WI38 (cell line): ENCODE results near the gene CDSN.
"Not testable (repeated sequence)": the region's sequence is repeated elsewhere in the genome, so short reads cannot be mapped to it uniquely, and the experiment has no call there.

Source experiments
- H3K4me3 ChIP-seq: 2 replicates; pipeline ENCODE4 v1.5.1; 2011; ENCODE audit warnings: low read depth, mild to moderate bottlenecking, control low read depth, low read length
- TF ChIP-seq, protein P1 (sequence below): IDR thresholded peaks from 2 replicates; pipeline ENCODE4 v1.5.1; 2012; ENCODE audit warnings: low read depth, mild to moderate bottlenecking, control low read depth, low read length

Gene CDSN

DNA sequence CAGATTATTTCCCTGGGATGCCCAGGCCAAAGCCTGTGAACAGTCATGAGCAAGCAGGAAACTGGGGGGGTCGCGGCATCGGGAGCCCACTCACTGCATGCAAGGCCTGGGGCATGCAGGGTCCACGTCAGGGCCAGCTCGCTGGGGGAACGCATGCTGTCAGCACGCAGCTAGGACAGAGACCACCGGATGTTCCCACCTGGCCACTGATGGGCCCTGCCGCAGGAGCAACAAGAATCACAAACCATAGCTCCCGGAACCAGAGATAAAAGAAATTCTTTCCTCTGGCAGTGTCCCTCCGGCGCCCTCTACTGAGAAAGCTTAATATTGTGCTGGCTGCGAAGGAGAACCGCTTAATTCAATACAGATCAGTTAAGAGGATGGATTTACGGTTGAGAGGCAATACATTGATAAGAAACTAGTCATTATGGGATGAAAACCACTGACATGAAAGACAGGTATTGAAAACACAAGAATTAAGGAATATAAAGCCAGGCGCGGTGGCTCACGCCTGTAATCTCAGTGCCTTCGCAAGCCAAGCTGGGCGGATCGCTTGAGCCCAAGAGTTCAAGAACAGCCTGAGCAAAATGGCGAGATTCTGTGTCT lies 40.5 kb downstream of the CDSN start:
- no peak overlapping the region for H3K4me3 ChIP-seq
- TF ChIP-seq, protein P1, sequence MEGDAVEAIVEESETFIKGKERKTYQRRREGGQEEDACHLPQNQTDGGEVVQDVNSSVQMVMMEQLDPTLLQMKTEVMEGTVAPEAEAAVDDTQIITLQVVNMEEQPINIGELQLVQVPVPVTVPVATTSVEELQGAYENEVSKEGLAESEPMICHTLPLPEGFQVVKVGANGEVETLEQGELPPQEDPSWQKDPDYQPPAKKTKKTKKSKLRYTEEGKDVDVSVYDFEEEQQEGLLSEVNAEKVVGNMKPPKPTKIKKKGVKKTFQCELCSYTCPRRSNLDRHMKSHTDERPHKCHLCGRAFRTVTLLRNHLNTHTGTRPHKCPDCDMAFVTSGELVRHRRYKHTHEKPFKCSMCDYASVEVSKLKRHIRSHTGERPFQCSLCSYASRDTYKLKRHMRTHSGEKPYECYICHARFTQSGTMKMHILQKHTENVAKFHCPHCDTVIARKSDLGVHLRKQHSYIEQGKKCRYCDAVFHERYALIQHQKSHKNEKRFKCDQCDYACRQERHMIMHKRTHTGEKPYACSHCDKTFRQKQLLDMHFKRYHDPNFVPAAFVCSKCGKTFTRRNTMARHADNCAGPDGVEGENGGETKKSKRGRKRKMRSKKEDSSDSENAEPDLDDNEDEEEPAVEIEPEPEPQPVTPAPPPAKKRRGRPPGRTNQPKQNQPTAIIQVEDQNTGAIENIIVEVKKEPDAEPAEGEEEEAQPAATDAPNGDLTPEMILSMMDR: peak; percentile 85

DNA sequence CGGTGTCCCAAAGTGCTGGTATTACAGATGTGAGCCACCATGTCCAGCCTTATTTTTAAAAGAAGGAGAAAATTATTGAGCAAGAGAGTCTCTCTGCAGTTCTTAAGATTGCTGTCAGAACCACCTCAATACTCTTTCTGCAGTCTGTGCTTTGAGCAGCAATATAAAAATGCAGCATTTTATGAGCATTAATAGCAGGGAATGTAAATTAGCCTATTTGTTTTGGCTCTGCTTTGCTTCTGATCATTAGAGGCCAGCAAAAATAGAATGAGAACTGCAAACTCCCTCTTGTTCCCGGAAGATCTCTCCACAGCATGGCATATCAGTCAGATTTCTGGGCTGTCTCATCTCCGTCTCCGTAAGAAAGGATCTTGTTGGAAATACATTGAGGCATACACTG lies 43.6 kb downstream of the CDSN start:
- TF ChIP-seq, protein P1: no peak
- H3K4me3 ChIP-seq: no peak overlapping the region

DNA sequence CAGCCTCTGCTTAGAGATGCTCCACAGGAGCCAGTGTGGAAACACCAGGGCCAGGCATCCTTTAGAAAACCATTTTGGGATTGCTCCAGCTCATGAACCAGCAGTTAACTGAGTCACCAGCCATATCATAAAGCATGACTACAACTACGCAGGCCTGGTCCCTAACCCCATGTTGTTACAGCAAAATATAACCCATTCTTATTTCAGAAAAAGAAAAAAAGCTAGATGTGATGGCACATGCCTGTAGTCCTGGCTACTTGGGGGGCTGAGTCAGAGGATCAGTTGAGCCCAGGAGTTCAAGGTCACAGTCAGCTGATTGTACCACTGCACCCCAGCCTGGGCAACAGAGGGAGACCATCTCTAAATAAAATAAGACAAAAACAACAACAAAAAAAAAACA lies 44.7 kb downstream of the CDSN start:
- TF ChIP-seq, protein P1: no peak

DNA sequence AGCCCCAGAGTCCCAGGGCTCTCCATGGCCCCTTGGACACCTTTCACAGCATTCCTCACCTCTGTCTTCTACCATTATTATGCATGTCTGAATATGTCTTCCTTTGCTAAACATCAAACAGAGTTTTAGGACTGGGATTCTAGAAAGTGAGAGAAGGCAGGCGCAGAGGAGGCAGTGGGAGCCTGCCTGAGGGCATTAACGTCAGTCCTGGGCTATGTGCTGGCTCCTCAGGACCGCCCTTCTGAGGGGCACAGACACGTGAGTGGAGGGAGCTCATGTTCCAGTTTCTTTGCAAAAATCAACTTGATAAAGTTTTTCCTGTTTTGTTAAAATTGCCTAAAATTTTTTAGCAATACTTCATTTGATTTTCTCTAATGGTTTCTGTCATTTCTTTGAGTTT lies 45.8 kb downstream of the CDSN start:
- TF ChIP-seq, protein P1: no peak
- H3K4me3 ChIP-seq: no peak overlapping the region

More for the DNA sequence above, 44.7 kb downstream of the CDSN start:
- no peak overlapping the region for H3K4me3 ChIP-seq

DNA sequence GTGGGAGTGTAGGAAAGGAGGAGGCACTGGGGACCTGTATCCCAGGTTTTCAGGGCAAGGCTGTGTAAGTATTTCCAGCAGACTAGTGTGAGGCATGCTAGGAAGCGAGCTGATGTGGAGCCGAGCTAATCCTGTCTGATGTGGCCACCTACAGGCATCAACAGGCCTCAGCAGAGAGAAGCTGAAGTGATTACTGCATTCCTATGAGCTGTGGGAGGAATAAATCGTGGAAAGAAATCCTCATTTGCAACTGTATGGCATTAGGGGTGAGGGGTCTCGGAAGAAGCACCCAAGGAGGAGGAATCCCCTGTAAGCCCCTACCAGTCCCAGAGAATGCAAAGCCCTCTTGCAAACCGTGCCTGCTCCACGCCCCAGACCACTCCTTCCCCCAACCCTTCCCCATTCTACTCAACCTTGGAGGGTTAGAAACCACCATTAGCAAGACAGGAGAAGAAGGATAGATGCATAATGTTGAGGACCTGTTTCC lies 49.5 kb downstream of the CDSN start:
- no peak overlapping the region for H3K4me3 ChIP-seq
- TF ChIP-seq, protein P1: peak; percentile 69

DNA sequence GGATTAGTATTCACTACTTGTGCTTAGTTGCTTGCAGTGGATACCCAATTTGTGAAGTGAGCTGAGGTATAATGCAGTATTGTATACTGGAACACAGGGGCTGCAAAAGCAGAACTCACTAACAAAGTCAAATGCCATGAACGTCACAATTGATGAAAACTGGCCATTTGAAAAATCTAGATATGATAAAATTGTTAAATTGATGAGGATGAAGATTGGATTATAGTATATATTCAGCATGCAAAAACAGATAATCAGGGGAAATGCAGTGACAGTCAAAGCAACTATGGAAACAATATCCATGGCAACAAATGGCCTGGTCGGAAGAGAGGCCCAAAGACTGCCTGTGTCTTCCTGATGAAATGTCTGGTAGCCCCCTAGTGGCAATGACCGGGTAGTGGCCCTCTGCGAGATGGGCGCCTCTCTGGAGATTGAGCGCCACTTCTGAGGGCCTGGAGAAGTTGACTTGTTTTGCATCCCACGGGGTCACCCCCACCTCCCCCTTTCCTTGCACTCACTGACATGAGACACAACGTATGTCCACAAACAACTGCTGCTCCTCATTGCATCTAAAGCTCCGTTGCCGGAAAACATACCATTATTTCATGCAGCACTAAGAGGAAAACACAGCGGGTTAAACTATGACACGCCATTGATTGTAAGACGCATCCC lies 51.4 kb downstream of the CDSN start:
- TF ChIP-seq, protein P1: peak; percentile 96
- H3K4me3 ChIP-seq: no peak overlapping the region

DNA sequence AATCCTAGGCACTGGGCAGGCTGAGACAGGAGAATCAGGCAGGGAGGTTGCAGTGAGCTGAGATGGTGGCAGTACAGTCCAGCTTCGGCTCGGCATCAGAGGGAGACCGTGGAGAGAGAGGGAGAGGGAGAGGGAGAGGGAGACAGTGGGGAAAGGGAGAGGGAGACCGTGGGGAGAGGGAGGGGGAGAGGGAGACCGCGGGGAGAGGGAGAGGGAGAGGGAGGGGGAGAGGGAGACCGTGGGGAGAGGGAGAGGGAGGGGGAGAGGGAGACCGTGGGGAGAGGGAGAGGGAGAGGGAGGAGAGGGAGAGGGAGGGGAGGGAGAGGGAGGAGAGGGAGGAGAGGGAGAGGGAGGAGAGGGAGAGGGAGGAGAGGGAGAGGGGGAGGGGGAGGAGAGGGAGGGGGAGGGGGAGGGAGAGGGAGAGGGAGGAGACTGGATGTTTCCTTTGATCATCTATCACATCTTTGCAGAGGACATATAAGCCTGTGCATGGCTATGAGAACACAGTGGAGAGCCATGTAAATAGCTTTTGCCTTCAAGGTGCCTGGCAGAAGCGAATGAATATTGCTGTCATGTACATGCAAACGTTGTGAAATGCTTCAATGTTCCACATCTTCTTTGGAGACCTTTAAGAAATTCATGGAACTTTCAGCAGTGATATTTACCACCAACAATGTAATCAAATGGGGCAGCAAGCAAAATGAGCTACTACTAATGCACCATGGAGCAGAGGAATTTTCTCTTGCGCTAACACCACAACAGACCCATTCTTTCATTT lies 52.2 kb downstream of the CDSN start:
- H3K4me3 ChIP-seq: not testable (repeated sequence)

DNA sequence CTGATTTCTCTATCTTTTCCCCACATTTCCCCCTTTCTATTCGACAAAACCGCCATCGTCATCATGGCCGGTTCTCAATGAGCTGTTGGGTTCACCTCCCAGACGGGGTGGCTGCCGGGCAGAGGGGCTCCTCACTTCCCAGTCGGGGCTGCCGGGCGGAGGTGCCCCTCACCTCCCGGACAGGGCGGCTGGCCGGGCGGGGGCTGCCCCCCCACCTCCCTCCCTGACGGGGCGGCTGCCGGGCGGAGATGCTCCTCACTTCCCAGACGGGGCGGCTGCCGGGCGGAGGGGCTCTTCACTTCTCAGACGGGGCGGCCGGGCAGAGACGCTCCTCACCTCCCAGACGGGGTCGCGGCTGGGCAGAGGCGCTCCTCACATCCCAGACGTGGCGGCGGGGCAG lies 53.2 kb downstream of the CDSN start:
- H3K4me3 ChIP-seq: not testable (repeated sequence)
